ENCODE results near the gene MDN1.

GRCh38 chr6:89790403-89790802, 29.2 kb downstream of the MDN1 start:
- TF ChIP-seq CTCF (IDR thresholded peaks at IDR 0.05) = no peak
- TF ChIP-seq POLR2A (IDR thresholded peaks at IDR 0.05) = no peak
